Activated CD4-positive, alpha-beta T cell treated with anti-CD3 and anti-CD28 coated beads, Interleukin-2, amount 50 U/mL, for 4 hours (primary cell): ENCODE data around the gene NSL1.
A peak's percentile ranks its signal among the peaks of the same experiment; 100 is the strongest.
"Not testable (repeated sequence)": the region's sequence is repeated elsewhere in the genome, so short reads cannot be mapped to it uniquely, and the experiment has no call there.

ENCODE experiments used
- DNase-seq, 2 experiments: peaks; one replicate each; pipeline ENCODE4 v3.0.0-alpha.2; 2020

NSL1 gene

GRCh38 chr1:212746546-212746945 lies 45.0 kb downstream of the NSL1 start:
- DNase-seq: no peak

GRCh38 chr1:212745303-212745702 lies 46.3 kb downstream of the NSL1 start:
- no peak for DNase-seq

GRCh38 chr1:212743901-212744475 lies 47.6 kb downstream of the NSL1 start:
- no peak for DNase-seq

- no peak for DNase-seq
Measured at GRCh38 chr1:212738330-212738729, 53.2 kb downstream of the NSL1 start.

GRCh38 chr1:212737559-212737958 lies 54.0 kb downstream of the NSL1 start:
- DNase-seq: no peak

- DNase-seq: no peak
Measured at GRCh38 chr1:212733109-212733508, 58.5 kb downstream of the NSL1 start.

- no peak for DNase-seq
Measured at GRCh38 chr1:212731630-212732029, 59.9 kb downstream of the NSL1 start.

- no peak for DNase-seq
Measured at GRCh38 chr1:212728606-212729005, 63.0 kb downstream of the NSL1 start.

- DNase-seq: no peak
Measured at GRCh38 chr1:212727386-212728181, 64.0 kb downstream of the NSL1 start.

GRCh38 chr1:212724679-212725078 lies 66.9 kb downstream of the NSL1 start:
- not testable (repeated sequence) for DNase-seq

- DNase-seq: no peak
Measured at GRCh38 chr1:212722270-212722957, 69.2 kb downstream of the NSL1 start.

GRCh38 chr1:212721388-212722247 lies 70.0 kb downstream of the NSL1 start:
- peak in 1 of 2 experiments; percentile 16 for DNase-seq

- no peak for DNase-seq
Measured at GRCh38 chr1:212719633-212720032, 71.9 kb downstream of the NSL1 start.

GRCh38 chr1:212718499-212718898 lies 73.1 kb downstream of the NSL1 start:
- DNase-seq: no peak

- DNase-seq: no peak
Measured at GRCh38 chr1:212716161-212716560, 75.4 kb downstream of the NSL1 start.

GRCh38 chr1:212713465-212714136 lies 78.0 kb downstream of the NSL1 start:
- no peak for DNase-seq

- no peak for DNase-seq
Measured at GRCh38 chr1:212712451-212713303, 78.9 kb downstream of the NSL1 start.

- DNase-seq: not testable (repeated sequence)
Measured at GRCh38 chr1:212711974-212712373, 79.6 kb downstream of the NSL1 start.

GRCh38 chr1:212710566-212710965 lies 81.0 kb downstream of the NSL1 start:
- DNase-seq: no peak

- DNase-seq: no peak
Measured at GRCh38 chr1:212703991-212704564, 87.5 kb downstream of the NSL1 start.

GRCh38 chr1:212702672-212703071 lies 88.9 kb downstream of the NSL1 start:
- no peak for DNase-seq
